GM19025 (cell line): ENCODE data around the gene TNNC2.
"Not testable (repeated sequence)": the region's sequence is repeated elsewhere in the genome, so short reads cannot be mapped to it uniquely, and the experiment has no call there.

Experiments used
- ATAC-seq: cut with Tn5 transposase; IDR thresholded peaks from one replicate; pipeline ENCODE4 v1.9.1; 2021; ENCODE audit warnings: mild to moderate bottlenecking, low read depth, moderate library complexity; ENCODE audit not compliant: unreplicated experiment

Gene TNNC2

DNA sequence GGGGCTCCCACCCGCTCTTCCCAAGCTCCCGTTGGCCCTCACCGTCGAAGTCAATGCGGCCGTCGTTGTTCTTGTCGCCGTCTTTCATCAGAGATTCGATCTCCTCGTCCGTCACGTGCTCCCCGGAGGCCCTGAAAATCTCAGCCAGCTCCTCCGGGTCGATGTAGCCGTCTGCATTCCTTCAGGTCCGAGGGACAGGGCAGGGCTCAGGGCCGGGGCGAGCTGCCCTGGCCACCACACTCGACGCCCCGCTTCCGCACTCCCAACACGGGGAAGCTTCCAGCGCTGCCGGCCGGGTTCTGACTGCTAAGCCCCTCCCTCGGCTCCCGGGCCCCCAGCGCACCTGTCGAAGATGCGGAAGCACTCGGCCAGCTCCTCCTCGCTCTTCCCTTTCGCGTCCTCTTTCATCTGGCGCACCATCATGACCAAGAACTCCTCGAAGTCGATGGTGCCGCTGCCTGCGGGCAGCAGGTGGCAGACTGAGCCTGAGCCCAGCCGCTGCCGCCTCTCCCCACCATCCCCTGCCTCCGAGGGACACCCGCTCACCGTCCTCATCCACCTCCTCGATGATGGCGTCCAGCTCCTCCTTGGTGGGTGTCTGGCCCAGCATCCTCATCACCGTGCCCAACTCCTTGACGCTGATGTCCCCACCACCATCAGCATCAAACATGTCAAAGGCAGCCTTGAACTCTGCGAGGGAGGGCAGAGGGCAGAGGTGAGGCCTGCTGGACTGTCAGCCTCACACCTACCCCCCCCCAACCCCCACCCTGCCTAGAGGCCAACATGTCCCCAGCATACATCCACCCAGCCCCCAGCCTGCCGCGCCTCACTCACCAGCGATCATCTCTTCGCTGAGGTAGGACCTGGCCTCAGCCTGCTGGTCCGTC lies 2.9 kb downstream of the TNNC2 start:
- ATAC-seq: no peak

DNA sequence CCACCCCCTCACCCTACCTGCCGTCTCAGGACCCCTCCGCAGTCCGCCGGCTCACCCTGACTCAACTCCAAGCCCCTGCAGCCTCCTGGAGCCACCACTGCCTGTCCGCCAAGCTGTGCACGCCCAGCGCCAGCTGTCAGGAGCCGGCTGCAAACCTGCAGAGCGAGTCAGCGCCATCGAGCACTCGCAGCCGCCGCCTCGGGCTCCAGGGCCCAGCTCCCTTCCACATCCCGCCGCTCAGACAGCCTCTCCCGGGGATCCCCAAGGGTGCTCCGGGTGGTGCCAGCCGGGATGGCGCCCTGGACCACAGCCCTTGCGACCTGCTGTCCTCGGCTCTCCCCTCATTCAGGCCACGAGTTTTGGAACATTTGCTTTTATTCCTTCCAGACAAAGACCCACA lies 4.3 kb downstream of the TNNC2 start:
- ATAC-seq: no peak

DNA sequence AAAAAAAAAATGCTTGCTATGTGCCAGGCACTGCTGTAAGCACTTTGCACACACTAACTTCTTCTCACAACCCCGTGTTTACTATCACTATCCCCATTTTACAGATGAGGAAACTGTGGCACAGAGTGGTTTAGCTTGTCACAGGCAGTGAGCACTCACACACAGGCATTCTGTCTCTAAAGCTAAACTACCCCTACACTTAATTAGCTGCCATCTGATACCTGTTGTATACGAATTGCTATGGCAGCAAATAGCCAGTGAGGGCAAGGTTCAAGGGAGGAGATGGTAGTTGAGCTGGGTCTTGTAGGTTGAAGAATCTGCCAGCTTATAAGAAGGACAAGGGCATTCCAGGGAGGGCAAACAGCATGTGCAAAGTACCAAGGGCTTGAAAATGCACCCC lies 5.2 kb downstream of the TNNC2 start:
- ATAC-seq: no peak

DNA sequence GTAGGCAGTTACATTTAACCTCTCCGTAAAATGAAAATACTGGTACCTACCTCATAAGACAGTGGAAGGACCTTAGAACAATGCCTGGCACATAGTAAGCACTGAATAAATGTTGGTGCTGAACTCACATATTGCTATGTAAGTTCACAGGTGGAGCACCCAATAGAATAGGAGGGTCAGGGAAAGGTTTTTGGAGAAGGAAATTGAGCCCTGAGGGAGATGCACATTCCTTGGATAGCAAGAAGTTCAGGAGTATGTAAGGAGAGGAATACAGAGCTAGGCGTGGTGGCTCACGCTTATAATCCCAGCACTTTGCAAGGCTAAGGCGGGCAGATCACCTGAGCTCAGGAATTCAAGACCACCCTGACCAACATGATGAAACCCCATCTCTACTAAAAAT lies 7.6 kb downstream of the TNNC2 start:
- ATAC-seq: no peak

DNA sequence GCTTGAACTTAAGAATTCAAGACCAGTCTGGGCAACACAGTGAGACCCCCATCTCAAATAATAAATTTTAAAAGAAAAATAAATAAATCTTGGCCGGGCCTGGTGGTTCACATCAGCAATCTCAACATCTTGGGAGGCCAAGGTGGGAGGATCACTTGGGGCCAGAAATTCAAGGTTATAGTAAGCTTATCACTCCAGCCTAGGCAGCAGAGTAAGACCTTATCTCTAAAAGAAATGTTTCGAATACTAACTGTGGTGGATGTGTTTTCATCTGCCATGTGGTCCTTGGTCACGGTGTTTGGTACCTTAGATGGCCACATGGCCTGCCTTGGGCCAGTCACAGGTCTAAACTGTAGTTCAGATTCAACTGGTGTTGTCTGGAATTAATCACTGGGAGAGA lies 8.9 kb downstream of the TNNC2 start:
- ATAC-seq: no peak

DNA sequence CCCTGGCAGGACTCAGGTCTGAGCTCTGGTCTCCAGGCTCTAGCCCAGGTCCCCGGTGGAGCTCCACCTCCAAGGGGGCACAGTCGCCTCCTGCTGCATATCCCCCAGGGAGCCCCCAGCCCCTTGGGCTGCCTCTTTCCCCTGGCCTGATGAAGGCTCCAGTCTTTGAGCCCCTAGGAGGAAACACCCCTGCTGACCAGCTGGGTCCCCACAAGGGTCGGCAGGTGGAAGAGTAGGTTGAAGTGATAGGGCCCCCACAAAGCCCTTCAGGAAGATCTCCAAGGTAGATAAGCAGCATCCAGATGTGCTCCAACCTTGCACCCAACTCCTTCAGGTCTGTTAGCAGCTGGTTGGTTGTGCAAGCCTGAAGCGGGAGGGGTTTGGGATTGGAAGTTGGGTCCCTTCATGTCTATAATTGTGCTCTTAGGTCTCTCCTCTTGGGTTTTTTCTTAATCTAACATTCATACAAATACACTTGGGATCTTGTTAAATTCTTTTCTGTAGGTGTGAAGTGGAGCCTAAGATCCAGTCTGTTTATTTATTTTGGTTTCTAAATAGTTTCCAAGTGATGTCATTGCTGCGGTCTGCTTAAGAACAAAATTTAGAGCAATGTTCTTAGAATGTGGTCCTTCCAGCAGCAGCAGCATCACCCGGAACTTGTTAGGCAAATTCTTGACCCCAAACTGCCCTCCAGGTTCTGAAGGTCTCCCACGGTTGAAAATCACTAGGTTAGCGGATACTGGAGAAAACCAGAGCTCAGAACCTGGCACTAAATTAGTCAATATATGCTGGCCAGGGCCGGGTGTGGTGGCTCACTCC lies 9.5 kb downstream of the TNNC2 start:
- ATAC-seq: no peak

DNA sequence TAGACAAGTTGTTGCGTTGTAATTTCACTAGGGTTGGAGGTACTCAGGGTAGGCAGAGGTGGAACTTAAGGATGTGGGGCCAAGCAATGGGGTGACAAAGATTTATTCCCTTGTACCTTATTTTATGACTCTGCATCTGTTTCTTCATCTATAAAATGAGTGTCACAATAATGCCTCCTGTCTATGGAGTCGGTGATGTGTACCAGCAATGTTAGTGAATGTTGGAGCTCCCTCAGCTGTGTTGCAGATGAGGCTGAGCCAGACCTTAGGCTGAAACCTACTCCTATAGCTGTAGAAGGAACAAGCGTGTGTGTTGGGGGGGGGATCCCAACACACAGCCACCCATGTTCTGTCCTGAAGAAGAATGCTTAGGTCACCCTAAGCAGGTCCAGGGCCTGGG lies 10.2 kb downstream of the TNNC2 start:
- no peak for ATAC-seq

DNA sequence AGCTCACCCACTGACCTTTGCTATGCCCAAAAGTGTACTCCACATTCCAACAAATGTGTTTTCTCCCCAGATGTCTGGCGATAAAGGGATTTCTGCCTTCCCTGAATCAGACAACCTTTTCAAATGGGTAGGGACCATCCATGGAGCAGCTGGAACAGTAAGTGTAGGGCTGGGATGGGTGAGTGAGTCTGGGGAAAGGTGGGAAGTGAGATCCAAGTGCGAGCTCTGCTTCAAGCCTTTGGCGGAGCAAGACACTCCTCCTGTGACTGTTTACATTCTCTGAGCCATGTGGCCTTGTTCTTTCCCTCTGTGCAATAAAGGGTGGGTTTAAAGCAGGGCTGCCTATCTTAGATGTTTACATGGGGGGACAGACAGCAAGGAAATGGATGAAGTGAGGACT lies 12.8 kb downstream of the TNNC2 start:
- no peak for ATAC-seq

DNA sequence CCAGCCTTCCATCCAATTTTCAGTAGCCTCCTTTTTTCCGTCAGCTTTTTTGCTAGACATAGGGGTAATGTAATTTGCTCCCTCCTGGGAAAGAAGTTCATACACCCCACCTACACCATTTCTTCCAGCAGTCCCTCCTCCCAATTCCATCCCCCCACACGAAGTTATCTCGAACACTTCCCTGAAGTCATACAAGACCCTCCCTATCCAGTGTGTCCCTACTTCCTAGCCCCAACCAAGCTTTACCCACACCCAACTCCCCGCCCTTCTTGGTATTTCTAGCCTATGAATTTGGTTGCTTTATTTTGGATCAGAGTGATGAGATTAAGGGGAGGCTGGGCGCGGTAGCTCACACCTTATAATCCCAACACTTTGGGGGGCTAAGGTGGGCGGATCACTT lies 13.6 kb downstream of the TNNC2 start:
- ATAC-seq: no peak

DNA sequence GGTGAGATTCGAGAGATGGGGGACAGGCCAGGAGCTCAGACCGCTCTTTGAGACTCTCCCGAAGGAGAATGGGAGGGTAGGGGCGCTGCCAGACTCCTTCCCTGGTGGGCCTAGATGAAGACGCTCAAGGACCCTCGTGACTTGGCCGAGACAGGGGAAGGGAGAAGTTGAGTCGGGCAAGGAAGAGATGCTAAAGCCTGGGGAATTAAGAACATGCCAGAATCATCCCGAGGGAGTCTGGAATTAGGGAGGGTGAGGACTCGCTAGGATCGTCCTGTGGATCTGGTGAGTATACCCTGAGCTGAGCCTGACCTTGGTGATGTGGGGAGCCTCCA lies 14.1 kb downstream of the TNNC2 start:
- ATAC-seq: no peak

DNA sequence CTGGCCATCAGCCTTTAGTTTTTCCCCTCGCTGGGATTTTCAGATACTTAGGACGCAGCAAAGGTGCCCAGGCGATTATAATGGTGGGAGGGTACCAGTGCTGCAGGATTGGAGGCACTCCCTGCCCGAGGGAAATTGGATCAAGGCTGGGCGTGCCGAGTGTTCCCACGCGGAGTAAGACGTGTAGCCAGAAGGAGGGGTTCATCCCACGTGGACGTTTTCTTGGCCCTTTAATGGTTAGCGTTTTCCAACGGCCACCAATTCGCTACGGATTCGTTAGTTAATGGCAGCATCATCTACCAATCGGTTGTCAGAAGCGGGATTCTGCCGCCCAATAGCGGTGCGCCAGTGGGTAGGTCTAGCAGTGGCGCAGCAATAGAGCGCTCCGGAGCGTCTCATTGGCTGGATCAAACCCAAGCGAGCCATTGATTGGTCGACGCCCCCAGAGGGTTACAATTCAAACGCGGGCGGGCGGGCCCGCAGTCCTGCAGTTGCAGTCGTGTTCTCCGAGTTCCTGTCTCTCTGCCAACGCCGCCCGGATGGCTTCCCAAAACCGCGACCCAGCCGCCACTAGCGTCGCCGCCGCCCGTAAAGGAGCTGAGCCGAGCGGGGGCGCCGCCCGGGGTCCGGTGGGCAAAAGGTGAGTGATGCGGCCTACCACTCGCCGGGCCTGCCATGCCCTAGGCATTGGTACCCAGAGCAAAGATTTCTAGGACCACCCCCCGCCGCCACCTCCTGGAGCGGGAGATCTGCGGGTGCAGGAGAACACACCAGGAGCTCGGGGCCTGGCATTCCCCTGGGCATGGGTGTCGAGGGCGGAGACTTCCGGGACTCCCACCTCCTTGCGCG lies 14.7 kb downstream of the TNNC2 start, which contains the start of gene UBE2C:
Gene UBE2C, plus strand, starts transcription at position 488 of the 849 bp plus-strand sequence. Its CDS starts 52 bp downstream, at position 540.
- peak; percentile 99 for ATAC-seq

DNA sequence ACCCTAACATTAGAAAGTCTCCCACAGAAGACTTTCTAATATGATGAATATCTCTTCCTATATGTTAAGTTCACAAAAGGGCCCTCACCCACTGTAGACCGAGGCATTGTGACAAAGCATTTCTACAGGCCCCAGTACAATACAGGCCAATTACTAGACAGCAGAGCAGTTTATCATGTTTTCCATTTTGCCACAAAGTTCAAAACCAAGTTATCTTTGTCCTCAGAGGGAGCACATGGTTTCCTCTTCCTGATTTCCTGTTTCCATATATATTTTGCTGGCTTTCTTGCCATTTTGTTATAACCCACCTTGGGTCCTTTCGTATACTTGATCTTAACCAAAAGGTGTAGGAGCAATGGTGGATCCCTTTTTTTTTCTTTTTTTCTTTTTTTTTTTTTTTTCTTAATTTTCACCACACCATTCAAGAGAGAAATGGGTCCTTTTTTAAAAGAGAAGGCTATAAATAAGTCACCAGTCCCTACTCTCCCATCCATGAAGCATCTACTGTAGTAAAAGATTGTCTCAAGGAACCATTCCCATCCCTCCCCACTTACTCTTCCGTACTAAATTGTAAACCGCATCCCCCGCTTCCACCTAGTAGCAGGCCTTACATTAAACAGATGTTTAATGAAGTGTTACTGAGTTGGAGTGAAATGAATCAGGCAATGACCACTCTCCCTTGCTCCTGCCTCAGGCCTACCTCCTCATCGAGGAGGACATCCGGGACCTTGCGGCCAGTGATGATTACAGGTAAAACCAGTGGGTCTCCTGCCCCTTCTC lies 16.7 kb downstream of the TNNC2 start:
- no peak for ATAC-seq

DNA sequence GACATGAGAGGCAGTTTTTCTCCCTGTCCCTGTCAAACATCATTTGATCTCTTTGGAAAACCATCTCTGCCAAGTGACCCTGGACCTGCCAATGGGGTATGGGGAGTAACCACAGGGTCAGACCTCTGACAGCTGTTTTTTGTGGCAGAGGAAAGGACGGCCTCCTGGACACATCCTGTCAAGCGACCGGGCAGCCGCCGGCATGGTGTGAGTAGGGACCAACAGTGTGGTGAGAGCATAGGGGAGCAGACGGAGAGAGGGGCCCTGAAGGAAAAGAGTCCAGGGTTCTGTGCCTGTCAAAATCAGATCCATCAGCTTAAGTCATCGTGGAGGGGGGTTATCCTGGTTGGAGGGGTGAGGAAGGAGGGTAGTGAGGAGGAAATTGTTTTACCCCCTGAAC lies 25.3 kb downstream of the TNNC2 start:
- ATAC-seq: no peak

DNA sequence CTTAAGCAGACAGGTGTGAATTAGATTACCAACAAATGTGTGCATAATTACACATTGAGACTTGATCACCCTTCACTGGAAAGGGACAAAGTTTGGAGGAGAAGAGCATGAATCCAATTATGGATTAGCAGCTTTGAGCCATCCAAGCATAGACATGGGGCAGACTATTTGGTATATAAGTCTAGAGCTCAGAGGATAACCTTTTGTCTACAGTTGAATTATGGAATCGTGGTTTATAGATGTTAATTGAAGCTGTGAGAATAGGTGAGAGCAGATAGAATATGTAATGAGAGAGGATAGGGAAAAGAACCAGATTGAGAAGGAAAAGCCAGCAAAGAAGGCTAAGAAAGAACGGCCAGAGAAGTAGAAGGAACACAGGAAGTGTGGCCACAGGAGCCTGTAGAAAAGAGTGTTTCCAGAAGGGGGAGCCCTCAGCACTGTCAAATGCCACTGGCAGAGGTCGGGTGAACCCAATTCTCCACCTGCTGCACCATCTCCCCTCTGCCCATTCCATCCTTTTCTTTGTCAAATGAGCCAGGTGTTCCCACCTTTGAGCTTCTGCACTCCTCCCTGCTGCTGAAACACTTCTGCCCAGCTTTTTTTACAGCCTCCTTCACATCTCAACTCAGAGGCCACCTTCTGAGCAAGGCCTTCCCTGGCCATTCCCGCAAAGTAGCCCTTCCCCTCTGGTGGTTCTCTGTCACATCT lies 28.0 kb downstream of the TNNC2 start:
- ATAC-seq: no peak

DNA sequence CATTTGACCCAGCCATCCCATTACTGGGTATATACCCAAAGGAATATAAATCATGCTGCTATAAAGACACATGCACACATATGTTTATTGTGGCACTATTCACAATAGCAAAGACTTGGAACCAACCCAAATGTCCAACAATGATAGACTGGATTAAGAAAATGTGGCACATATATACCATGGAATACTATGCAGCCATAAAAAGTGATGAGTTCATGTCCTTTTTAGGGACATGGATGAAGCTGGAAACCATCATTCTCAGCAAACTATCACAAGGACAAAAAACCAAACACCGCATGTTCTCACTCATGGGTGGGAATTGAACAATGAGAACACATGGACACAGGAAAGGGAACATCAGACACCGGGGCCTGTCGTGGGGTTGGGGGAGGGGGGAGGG lies 29.2 kb downstream of the TNNC2 start:
- ATAC-seq: not testable (repeated sequence)

DNA sequence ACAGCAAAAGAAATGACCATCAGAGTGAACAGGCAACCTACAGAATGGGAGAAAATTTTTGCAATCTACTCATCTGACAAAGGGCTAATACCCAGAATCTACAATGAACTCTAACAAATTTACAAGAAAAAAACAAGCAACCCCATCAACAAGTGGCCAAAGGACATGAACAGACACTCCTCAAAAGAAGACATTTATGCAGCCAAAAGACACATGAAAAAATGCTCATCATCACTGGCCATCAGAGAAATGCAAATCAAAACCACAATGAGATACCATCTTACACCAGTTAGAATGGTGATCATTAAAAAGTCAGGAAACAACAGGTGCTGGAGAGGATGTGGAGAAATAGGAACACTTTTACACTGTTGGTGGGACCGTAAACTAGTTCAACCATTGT lies 29.6 kb downstream of the TNNC2 start:
- ATAC-seq: not testable (repeated sequence)

DNA sequence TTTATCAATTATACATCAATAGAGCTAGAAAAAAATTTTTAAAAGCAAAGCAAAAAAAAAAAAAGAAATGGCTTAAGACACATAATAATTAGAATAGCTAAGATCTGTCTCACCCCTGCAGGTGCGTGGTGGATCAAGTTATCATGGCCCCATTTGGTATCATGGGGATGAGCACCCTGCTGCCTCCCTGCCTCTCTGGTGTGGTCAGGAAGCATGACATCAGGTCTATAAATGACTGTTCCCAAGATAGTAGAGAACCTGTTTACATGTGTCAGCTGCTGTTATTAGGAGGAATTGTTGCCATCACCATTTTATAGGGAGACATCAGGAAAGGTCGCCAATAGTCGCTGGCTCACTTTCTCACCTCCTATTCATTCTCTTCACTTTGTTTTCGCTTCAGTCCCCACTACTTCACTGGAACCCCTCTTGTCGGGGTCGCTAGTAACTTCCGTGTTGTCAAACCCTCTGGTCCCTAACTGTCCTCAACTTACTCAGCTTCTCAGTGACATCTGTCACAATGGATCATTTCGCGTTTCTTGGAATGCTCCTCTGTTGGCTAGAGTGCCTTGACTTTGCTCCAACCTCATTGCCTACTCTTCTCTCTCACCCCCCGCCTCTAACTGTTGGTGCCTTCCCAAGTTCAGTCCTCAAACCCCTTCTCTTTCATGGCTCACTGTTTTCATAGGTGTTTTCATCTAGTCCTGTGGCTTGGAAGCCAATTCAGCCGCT lies 30.6 kb downstream of the TNNC2 start:
- ATAC-seq: no peak

DNA sequence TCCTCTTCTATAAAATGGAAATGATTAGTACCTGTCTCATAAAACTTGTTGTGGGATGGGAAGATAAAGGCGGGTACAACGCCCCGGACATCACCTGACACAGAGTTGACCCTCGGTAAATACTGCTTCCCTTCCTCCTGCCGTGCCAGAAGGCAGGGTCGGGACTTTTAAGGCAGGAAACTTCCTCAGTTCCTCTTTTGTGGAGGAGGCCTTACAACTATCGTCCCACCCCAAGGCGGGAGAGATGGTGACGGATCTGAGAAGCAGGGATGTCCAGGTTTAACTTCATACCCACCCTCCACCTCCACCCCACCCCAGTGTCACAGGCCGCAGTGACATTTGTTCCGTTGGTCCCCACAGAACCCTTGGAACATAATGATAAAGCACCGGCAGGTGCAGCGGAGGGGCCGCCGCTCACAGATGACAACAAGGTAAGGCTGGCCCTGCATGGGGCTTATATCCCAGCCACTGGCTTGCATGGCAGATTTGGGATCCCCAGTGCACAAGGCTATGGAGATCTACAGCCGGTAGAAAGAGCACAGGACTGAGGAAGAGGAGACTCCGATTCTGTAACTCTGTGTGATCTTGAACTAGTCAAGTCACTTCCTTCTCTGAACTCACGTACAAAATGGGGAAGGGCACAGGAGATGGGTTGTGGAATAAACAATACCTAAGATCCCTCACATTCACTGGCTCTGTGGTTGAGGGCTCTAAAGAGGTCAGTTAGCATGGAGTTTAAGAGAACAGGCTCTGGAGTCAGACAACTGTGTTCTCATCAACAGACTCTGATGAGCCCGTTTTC lies 34.6 kb downstream of the TNNC2 start:
- no peak for ATAC-seq
